Epithelial cell of proximal tubule (primary cell): ENCODE measurements around the gene SLC41A3. TPM values are rescaled to one million over a fixed set of nuclear protein-coding genes. Genes with fewer than 3 reads are reported as not detected.

Experiments
- DNase-seq: peaks from one replicate; pipeline ENCODE4 v3.0.0-alpha.2; 2011; ENCODE audit warnings: low read depth
- H3K4me3 ChIP-seq: 2 replicates; pipeline ENCODE4 v1.5.1; 2011; ENCODE audit warnings: low read depth, mild to moderate bottlenecking, low read length
- total RNA-seq: library from RNA; depleted of rRNA; stranded (reverse); fragments of >200 nt; gene quantifications from 2 replicates; pipeline ENCODE4 v1.2.3, GENCODE V29; 2015
- TF ChIP-seq, protein P1 (sequence below): conservative IDR thresholded peaks from 2 replicates; pipeline ENCODE4 v1.5.1; 2012; ENCODE audit warnings: low read depth, mild to moderate bottlenecking, low read length

The SLC41A3 gene
- total RNA-seq, 1 donor from 2014 or later: 41.6 TPM

DNA sequence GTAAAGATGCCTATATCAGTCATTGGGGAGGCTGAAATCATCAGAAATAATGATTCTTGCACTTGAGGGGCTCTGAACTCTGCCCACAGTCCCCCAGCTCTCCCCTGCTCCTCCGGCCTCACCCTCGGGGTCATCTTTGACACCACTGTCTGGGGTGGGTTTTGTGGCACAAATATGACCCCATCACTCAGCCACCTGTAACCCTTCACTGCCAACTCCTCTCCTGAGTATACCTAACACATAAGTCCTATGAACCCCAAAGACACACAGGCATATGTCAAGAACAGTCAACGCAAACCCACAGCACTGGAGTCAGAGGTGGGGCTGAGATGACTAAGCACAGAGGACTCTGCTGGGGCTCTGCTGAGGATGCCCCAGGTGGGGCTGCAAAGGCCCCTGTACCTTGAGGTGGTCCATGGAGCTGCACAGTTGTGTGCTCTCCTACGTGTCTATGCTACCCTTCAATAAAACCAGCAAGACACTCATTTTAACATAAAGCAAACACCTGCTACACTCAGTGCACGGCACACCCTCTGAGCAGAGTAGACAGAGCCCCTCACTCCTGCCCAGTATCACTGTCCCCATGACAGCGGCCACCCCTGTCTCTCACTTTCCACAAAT is 29.9 kb downstream of the SLC41A3 start:
- TF ChIP-seq, protein P1, sequence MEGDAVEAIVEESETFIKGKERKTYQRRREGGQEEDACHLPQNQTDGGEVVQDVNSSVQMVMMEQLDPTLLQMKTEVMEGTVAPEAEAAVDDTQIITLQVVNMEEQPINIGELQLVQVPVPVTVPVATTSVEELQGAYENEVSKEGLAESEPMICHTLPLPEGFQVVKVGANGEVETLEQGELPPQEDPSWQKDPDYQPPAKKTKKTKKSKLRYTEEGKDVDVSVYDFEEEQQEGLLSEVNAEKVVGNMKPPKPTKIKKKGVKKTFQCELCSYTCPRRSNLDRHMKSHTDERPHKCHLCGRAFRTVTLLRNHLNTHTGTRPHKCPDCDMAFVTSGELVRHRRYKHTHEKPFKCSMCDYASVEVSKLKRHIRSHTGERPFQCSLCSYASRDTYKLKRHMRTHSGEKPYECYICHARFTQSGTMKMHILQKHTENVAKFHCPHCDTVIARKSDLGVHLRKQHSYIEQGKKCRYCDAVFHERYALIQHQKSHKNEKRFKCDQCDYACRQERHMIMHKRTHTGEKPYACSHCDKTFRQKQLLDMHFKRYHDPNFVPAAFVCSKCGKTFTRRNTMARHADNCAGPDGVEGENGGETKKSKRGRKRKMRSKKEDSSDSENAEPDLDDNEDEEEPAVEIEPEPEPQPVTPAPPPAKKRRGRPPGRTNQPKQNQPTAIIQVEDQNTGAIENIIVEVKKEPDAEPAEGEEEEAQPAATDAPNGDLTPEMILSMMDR: no peak
- no peak for DNase-seq
- no peak overlapping the region for H3K4me3 ChIP-seq

DNA sequence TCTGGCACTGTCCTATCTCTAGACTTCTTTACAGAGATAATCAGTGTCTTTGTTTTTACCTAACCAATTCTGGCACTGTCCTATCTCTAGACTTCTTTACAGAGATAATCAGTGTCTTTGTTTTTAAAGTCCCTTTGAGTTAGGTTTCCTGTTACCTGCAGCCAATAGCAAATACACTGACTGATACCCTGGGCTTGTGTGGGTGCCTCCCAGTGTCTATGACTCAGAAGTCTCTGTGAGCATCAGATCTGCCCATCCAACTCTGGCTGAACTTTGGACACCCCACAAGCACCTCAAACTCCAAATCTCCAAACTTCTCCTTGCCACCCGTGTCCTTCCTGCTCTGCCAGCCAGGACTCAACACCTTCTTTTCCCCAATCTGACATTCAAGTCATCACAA is 30.4 kb downstream of the SLC41A3 start:
- no peak overlapping the region for H3K4me3 ChIP-seq
- no peak for DNase-seq
- TF ChIP-seq, protein P1: no peak

DNA sequence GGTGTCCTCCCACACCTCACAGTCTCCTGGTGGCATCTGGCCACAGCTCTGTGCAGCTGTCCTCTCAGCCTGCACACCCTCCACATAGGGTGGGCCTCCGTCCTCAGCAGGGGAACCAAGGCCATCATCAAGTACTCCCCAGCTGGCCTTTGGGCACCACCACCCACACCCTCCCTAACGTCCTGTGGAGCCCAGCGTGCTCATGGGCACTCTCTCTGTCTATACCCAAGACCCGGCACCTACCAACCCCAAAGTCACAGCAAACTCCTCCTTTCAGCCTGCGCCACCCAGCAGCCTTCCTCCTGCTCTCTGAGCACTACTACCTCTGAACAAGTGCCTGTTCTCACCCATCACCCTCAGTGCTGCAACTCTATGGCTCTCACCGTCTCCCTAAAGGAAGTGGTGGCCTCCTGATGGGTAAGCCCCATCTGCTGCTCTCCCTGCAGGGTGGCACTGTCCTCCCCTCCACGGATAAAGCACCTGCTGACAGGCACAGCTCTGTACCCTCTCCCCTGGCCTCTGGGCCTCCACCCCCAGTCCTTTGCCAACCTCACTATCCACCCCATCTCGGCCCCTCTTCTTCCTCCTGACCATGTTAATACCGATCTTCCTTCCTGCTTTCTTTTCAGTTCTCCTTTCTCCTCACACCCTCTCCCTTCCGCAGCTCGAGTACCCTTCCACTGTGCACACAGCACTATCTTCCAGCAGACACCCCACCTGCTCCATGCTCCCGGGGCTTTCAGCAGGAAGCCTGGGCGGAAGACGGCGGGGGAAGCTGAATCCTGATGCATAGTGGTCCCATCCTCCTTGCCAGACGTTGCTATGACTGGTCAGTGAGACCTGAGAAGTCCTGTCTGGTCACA is 31.5 kb downstream of the SLC41A3 start:
- TF ChIP-seq, protein P1: no peak
- H3K4me3 ChIP-seq: no peak overlapping the region
- no peak for DNase-seq

DNA sequence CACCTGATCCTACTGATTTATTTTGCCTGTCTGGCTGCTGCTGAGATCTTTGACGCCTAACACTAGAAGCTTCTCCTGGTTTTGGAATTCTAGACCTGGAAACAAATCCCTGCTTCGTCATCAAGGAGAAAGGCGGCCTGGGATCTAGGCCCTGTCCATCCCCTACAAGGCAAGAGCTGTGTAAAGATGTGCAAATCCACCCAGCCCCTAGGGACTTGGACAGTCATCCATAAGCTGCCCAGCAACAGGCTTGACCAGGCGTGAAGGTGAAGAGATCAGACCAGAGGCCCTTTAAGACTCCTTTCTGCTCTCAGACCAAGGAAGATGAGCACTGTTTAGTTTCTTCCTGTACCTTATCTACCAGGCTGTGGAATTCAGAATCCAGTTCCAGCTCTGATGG is 32.2 kb downstream of the SLC41A3 start:
- no peak for DNase-seq
- H3K4me3 ChIP-seq: no peak overlapping the region
- TF ChIP-seq, protein P1: no peak

DNA sequence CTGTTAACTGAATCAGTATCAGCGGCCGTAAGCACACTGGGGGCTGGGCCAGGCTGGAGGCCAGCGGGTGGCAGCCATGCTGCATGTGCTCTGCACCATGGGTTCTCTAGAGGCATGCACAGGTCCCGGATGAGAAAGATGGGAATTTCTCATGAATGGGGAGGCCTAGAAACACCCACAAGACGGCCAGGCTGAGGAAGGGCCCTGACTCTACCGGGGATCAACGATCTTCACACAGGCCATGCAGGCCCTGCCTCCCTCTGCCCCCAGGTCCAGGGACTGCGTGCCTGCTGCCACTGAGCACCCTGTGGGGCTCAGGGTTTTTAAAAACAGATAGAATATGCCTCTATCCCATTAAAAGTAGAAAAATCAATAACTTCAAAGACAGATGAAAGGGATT is 32.7 kb downstream of the SLC41A3 start:
- no peak for DNase-seq
- H3K4me3 ChIP-seq: no peak overlapping the region

DNA sequence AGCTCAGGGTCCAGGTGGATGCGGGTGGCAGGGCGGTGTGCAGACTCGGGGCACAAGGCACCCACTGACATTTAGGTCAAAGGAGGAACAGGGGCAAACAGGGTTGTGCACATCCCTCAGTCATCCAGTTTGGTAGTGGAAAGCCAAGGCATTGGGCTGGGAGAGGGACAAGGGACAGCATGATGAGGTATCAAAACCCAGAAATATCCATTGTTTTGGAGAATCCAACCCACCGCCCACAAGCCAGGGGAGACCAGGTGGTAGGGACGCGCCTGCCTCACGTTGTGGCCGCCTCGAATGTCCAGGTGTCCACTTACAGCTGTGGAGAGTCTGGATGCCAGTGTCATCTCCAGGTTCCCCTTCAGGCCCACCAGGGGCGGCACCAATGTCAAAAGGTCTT is 33.3 kb downstream of the SLC41A3 start:
- no peak for DNase-seq
- TF ChIP-seq, protein P1: no peak
- no peak overlapping the region for H3K4me3 ChIP-seq

More for the DNA sequence above, 32.7 kb downstream of the SLC41A3 start:
- TF ChIP-seq, protein P1: no peak
